Nephron (organoid): ENCODE results near the gene DISP3.

Experiments
- H3K27ac Mint-ChIP-seq, 3 experiments: 2 replicates each; pipeline ENCODE4 v1.8.0; 2020; ENCODE audit warnings: mixed read lengths in 3 of 3, mild to moderate bottlenecking in 2 of 3, moderate library complexity in 1 of 3
- H3K27me3 Mint-ChIP-seq: 2 replicates; pipeline ENCODE4 v1.8.0; 2021; ENCODE audit warnings: low read depth, mild to moderate bottlenecking, moderate library complexity, mixed read lengths
- H3K36me3 Mint-ChIP-seq: 2 replicates; pipeline ENCODE4 v1.8.0; 2020; ENCODE audit warnings: low read depth, mixed read lengths
- H3K4me1 Mint-ChIP-seq: 2 replicates; pipeline ENCODE4 v1.8.0; 2020; ENCODE audit warnings: mixed read lengths
- H3K4me3 Mint-ChIP-seq, 3 experiments: 2 replicates each; pipeline ENCODE4 v1.8.0; 2020; ENCODE audit warnings: mild to moderate bottlenecking in 3 of 3, mixed read lengths in 3 of 3, moderate library complexity in 2 of 3
- H3K9me3 Mint-ChIP-seq: 2 replicates; pipeline ENCODE4 v1.8.0; 2020; ENCODE audit warnings: mixed read lengths
- CTCF ChIP-seq, 3 experiments: fragments of 200-600 bp; sonication (generic); IDR thresholded peaks; one replicate each; pipeline ENCODE4 v1.5.0; 2021; ENCODE audit warnings: antibody characterized with exemption in 3 of 3; ENCODE audit not compliant: unreplicated experiment in 3 of 3

The DISP3 gene

GRCh38 chr1:11543796-11544195, 64.8 kb downstream of the DISP3 start:
- Mint-ChIP-seq H3K4me3 (no peak overlapping the region), H3K36me3 (no peaks in the 10 kb centered on the region), H3K4me1 (no peaks in the 10 kb centered on the region)

GRCh38 chr1:11546456-11546855, 67.5 kb downstream of the DISP3 start:
- peaks cover 4% of the 10 kb centered on the region for H3K9me3 Mint-ChIP-seq
- no peaks in the 10 kb centered on the region for H3K36me3 Mint-ChIP-seq
- no peak overlapping the region for H3K27ac Mint-ChIP-seq
- H3K4me1 Mint-ChIP-seq = no peaks in the 10 kb centered on the region
- peaks cover 43% of the 10 kb centered on the region for H3K27me3 Mint-ChIP-seq
- no peak for TF ChIP-seq CTCF (IDR thresholded peaks at IDR 0.05; ENCODE audit: unreplicated experiment in 3 of 3)
- no peak overlapping the region for H3K4me3 Mint-ChIP-seq

More at GRCh38 chr1:11543796-11544195, 64.8 kb downstream of the DISP3 start:
- Mint-ChIP-seq H3K27ac (no peak overlapping the region), H3K9me3 (no peaks in the 10 kb centered on the region), H3K27me3 (peaks cover 41% of the 10 kb centered on the region)
- TF ChIP-seq CTCF (IDR thresholded peaks at IDR 0.05; ENCODE audit: unreplicated experiment in 3 of 3) = no peak

- no peak overlapping the region for H3K27ac Mint-ChIP-seq
- no peak for TF ChIP-seq CTCF (IDR thresholded peaks at IDR 0.05; ENCODE audit: unreplicated experiment in 3 of 3)
- H3K36me3 Mint-ChIP-seq = no peaks in the 10 kb centered on the region
- H3K9me3 Mint-ChIP-seq = peaks cover 4% of the 10 kb centered on the region
- H3K4me3 Mint-ChIP-seq = no peak overlapping the region
- no peaks in the 10 kb centered on the region for H3K4me1 Mint-ChIP-seq
- peaks cover 65% of the 10 kb centered on the region for H3K27me3 Mint-ChIP-seq
Observed at GRCh38 chr1:11550664-11551283, 71.8 kb downstream of the DISP3 start.

- Mint-ChIP-seq H3K27ac (no peak overlapping the region), H3K27me3 (peaks cover 92% of the 10 kb centered on the region), H3K4me1 (no peaks in the 10 kb centered on the region), H3K36me3 (peaks cover 3% of the 10 kb centered on the region), H3K9me3 (peaks cover 3% of the 10 kb centered on the region), H3K4me3 (no peak overlapping the region)
- TF ChIP-seq CTCF (IDR thresholded peaks at IDR 0.05; ENCODE audit: unreplicated experiment in 3 of 3) = no peak
Observed at GRCh38 chr1:11558276-11558675, 79.3 kb downstream of the DISP3 start.

- peaks cover 3% of the 10 kb centered on the region for H3K9me3 Mint-ChIP-seq
- TF ChIP-seq CTCF (IDR thresholded peaks at IDR 0.05; ENCODE audit: unreplicated experiment in 3 of 3) = no peak
Observed at GRCh38 chr1:11558871-11559590, 80.1 kb downstream of the DISP3 start.

GRCh38 chr1:11559591-11559970, 80.6 kb downstream of the DISP3 start:
- no peak overlapping the region for H3K27ac Mint-ChIP-seq
- peaks cover 3% of the 10 kb centered on the region for H3K36me3 Mint-ChIP-seq
- H3K4me3 Mint-ChIP-seq = no peak overlapping the region
- peaks cover 3% of the 10 kb centered on the region for H3K9me3 Mint-ChIP-seq
- no peaks in the 10 kb centered on the region for H3K4me1 Mint-ChIP-seq
- peaks cover 88% of the 10 kb centered on the region for H3K27me3 Mint-ChIP-seq
- no peak for TF ChIP-seq CTCF (IDR thresholded peaks at IDR 0.05; ENCODE audit: unreplicated experiment in 3 of 3)

More at GRCh38 chr1:11558871-11559590, 80.1 kb downstream of the DISP3 start:
- peaks cover 3% of the 10 kb centered on the region for H3K36me3 Mint-ChIP-seq
- H3K4me1 Mint-ChIP-seq = no peaks in the 10 kb centered on the region
- H3K4me3 Mint-ChIP-seq = no peak overlapping the region
- peaks cover 91% of the 10 kb centered on the region for H3K27me3 Mint-ChIP-seq
- no peak overlapping the region for H3K27ac Mint-ChIP-seq
